Liver (tissue), 3 donors: ENCODE data around the gene ZBTB17.

Source experiments
- JUND ChIP-seq, 2 donors: IDR thresholded peaks; 2 replicates each; pipeline ENCODE4 v1.6.1; 2016; ENCODE audit warnings: antibody characterized with exemption in 2 of 2
- RAD21 ChIP-seq, 2 donors: IDR thresholded peaks; 2 replicates each; pipeline ENCODE4 v1.6.1; 2016; ENCODE audit warnings: antibody characterized with exemption in 2 of 2, mild to moderate bottlenecking in 2 of 2
- REST ChIP-seq: IDR thresholded peaks from 2 replicates; pipeline ENCODE4 v1.6.1; 2016; ENCODE audit warnings: antibody characterized with exemption, mild to moderate bottlenecking
- ZBTB33 ChIP-seq: IDR thresholded peaks from 2 replicates; pipeline ENCODE4 v1.6.1; 2016; ENCODE audit warnings: antibody characterized with exemption
- TF ChIP-seq, protein P1 (sequence below): fragments of 150-350 bp; IDR thresholded peaks from 2 replicates; pipeline ENCODE4 v1.5.1; 2017; ENCODE audit warnings: improper control_type of control experiment, low read depth, low read length; ENCODE audit not compliant: missing input control
- TF ChIP-seq, protein P2 (sequence below): IDR thresholded peaks from 2 replicates; pipeline ENCODE4 v1.6.1; 2016; ENCODE audit warnings: antibody characterized with exemption
- donor health status: healthy.
- donor health status: healthy.

DNA sequence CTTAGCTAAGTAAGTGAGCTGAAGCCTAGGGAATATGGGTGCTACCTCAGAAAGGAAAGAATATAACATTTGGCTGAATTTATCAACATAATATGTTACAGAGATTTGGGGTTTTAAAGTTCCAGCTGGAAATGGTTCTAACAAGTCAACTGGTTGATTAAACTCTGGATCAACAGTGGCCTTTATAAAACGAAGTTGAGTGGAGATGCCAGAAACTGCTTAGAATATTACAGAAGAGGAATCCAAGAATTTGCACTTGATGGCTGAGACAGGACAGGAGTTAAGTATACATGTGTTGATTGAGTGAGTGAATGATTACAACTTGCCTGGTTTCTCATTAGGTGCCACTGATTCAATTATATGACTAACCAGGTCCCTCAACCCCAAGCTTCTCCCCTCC lies 7.4 kb upstream of the ZBTB17 start:
- TF ChIP-seq, protein P1, sequence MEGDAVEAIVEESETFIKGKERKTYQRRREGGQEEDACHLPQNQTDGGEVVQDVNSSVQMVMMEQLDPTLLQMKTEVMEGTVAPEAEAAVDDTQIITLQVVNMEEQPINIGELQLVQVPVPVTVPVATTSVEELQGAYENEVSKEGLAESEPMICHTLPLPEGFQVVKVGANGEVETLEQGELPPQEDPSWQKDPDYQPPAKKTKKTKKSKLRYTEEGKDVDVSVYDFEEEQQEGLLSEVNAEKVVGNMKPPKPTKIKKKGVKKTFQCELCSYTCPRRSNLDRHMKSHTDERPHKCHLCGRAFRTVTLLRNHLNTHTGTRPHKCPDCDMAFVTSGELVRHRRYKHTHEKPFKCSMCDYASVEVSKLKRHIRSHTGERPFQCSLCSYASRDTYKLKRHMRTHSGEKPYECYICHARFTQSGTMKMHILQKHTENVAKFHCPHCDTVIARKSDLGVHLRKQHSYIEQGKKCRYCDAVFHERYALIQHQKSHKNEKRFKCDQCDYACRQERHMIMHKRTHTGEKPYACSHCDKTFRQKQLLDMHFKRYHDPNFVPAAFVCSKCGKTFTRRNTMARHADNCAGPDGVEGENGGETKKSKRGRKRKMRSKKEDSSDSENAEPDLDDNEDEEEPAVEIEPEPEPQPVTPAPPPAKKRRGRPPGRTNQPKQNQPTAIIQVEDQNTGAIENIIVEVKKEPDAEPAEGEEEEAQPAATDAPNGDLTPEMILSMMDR, result no peak
- TF ChIP-seq RAD21 (IDR thresholded peaks at IDR 0.05) (no peak), JUND (IDR thresholded peaks at IDR 0.05) (peak in 1 of 2 donors; percentile 5), REST (no peak), ZBTB33 (no peak)
- TF ChIP-seq, protein P2, sequence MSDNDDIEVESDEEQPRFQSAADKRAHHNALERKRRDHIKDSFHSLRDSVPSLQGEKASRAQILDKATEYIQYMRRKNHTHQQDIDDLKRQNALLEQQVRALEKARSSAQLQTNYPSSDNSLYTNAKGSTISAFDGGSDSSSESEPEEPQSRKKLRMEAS, result no peak
